GM21360 (cell line): ENCODE data around the gene CIROP.

Source experiments
- ATAC-seq: cut with Tn5 transposase; IDR thresholded peaks from one replicate; pipeline ENCODE4 v1.9.1; 2021; ENCODE audit warnings: mild to moderate bottlenecking, moderate library complexity; ENCODE audit not compliant: unreplicated experiment

Gene CIROP

GRCh38 chr14:23070262-23071129, 34.3 kb downstream of the CIROP start:
- no peak for ATAC-seq

- ATAC-seq, result no peak
These were observed 35.4 kb downstream of the CIROP start for GRCh38 chr14:23069413-23069806.

- ATAC-seq, result no peak
These were observed 35.9 kb downstream of the CIROP start for GRCh38 chr14:23068789-23069412.

- ATAC-seq, result no peak
These were observed 36.7 kb downstream of the CIROP start for GRCh38 chr14:23067847-23068788.

GRCh38 chr14:23066855-23067744, 37.7 kb downstream of the CIROP start:
- ATAC-seq, result no peak

- no peak for ATAC-seq
These were observed 38.4 kb downstream of the CIROP start for GRCh38 chr14:23066368-23066767.

GRCh38 chr14:23063601-23064000, 41.2 kb downstream of the CIROP start:
- no peak for ATAC-seq

- ATAC-seq, result no peak
These were observed 42.8 kb downstream of the CIROP start for GRCh38 chr14:23062002-23062401.

- ATAC-seq, result no peak
These were observed 44.1 kb downstream of the CIROP start for GRCh38 chr14:23060536-23061260.

GRCh38 chr14:23058654-23059504, 45.9 kb downstream of the CIROP start:
- ATAC-seq, result no peak

GRCh38 chr14:23057757-23058653, 46.8 kb downstream of the CIROP start:
- ATAC-seq, result peak; percentile 52

- ATAC-seq, result peak; percentile 53
These were observed 47.6 kb downstream of the CIROP start, which contains the start of gene CDH24 for GRCh38 chr14:23056956-23057756. Gene CDH24 (minus strand): TSS chr14:23057520. CDS start chr14:23055733, 1,787 bp downstream.

GRCh38 chr14:23056145-23056955, 48.4 kb downstream of the CIROP start:
- no peak for ATAC-seq

GRCh38 chr14:23055621-23056144, 49.1 kb downstream of the CIROP start:
- ATAC-seq, result no peak

- ATAC-seq, result no peak
These were observed 49.6 kb downstream of the CIROP start for GRCh38 chr14:23055147-23055550.
